HEK293 (cell line): ENCODE data around the gene MAEA.

Experiments used
- CTCF ChIA-PET: fragments of 350-600 bp; formaldehyde crosslinking; extraction: SDS; loops from one replicate; lab custom pipeline; 2021; ENCODE audit warnings: antibody characterized with exemption; lab: Yijun Ruan, JAX
- POLR2A ChIA-PET: fragments of 300-600 bp; formaldehyde crosslinking; extraction: SDS; loops from one replicate; lab custom pipeline; 2020; ENCODE audit warnings: antibody characterized with exemption, inconsistent platforms; lab: Yijun Ruan, JAX
- H3K27ac ChIP-seq: fragments of 200-500 bp; sonication (Bioruptor generic); 2 replicates; pipeline ENCODE4 v1.5.1; 2014; ENCODE audit warnings: low read depth, low read length, control low read depth, inconsistent platforms; ENCODE audit errors: extremely low read depth
- H3K36me3 ChIP-seq, 2 experiments: fragments of 200-500 bp in 1 of 2; sonication (Bioruptor generic) in 1 of 2; 1 replicate in 1 of 2; 2 replicates in 1 of 2; pipeline ENCODE4 v1.5.1; 2014 to 2017; ENCODE audit warnings: inconsistent platforms in 2 of 2, low read length in 2 of 2; ENCODE audit not compliant: control insufficient read depth in 2 of 2, insufficient read depth in 1 of 2
- H3K4me1 ChIP-seq: fragments of 200-500 bp; sonication (Bioruptor generic); 2 replicates; pipeline ENCODE4 v1.5.1; 2014; ENCODE audit warnings: mild to moderate bottlenecking, low read length, inconsistent platforms; ENCODE audit not compliant: control insufficient read depth, insufficient read depth
- H3K4me3 ChIP-seq: 2 replicates; pipeline ENCODE4 v1.5.1; 2011; ENCODE audit warnings: low read depth, mild to moderate bottlenecking, control low read depth, low read length, moderate library complexity
- H3K9me3 ChIP-seq: fragments of 200-500 bp; sonication (Bioruptor generic); 2 replicates; pipeline ENCODE4 v1.5.1; 2014; ENCODE audit warnings: low read depth, low read length, inconsistent platforms; ENCODE audit not compliant: control insufficient read depth, insufficient read depth
- BCL11B ChIP-seq: fragments of 450-650 bp; formaldehyde crosslinking; IDR thresholded peaks from 2 replicates; pipeline ENCODE4 v1.5.1; 2016; ENCODE audit warnings: low read depth, missing biosample characterization, missing genetic modification characterization
- GLI2 ChIP-seq: fragments of 450-650 bp; formaldehyde crosslinking; IDR thresholded peaks from 2 replicates; pipeline ENCODE4; 2017; ENCODE audit warnings: missing biosample characterization, missing genetic modification characterization, low read depth, borderline replicate concordance
- GLIS1 ChIP-seq: fragments of 450-650 bp; formaldehyde crosslinking; IDR thresholded peaks from 2 replicates; pipeline ENCODE4 v1.5.1; 2016; ENCODE audit warnings: missing biosample characterization, missing genetic modification characterization
- MYNN ChIP-seq: fragments of 450-650 bp; formaldehyde crosslinking; IDR thresholded peaks from 2 replicates; pipeline ENCODE4 v1.5.1; 2016; ENCODE audit warnings: missing biosample characterization, missing genetic modification characterization, borderline replicate concordance
- PRDM4 ChIP-seq: fragments of 450-650 bp; formaldehyde crosslinking; IDR thresholded peaks from 2 replicates; pipeline ENCODE4 v1.5.1; 2017; ENCODE audit warnings: missing biosample characterization, missing genetic modification characterization
- SP3 ChIP-seq: fragments of 450-650 bp; formaldehyde crosslinking; IDR thresholded peaks from 2 replicates; pipeline ENCODE4 v1.5.1; 2016; ENCODE audit warnings: missing biosample characterization, missing genetic modification characterization
- YY1 ChIP-seq: fragments of 450-650 bp; formaldehyde crosslinking; IDR thresholded peaks from 2 replicates; pipeline ENCODE4 v1.5.1; 2018; ENCODE audit warnings: missing biosample characterization, missing genetic modification characterization
- ZBTB26 ChIP-seq: fragments of 450-650 bp; formaldehyde crosslinking; optimal IDR thresholded peaks from 2 replicates; pipeline ENCODE3; 2016; ENCODE audit warnings: missing biosample characterization, mild to moderate bottlenecking, missing genetic modification characterization
- ZFP69B ChIP-seq: fragments of 450-650 bp; formaldehyde crosslinking; IDR thresholded peaks from 2 replicates; pipeline ENCODE4 v1.5.1; 2016; ENCODE audit warnings: missing biosample characterization, missing genetic modification characterization
- ZNF121 ChIP-seq: fragments of 450-650 bp; formaldehyde crosslinking; IDR thresholded peaks from 2 replicates; pipeline ENCODE4 v1.5.1; 2016; ENCODE audit warnings: missing biosample characterization, missing genetic modification characterization
- ZNF133 ChIP-seq: fragments of 450-650 bp; formaldehyde crosslinking; IDR thresholded peaks from 2 replicates; pipeline ENCODE4 v1.5.1; 2016; ENCODE audit warnings: missing biosample characterization, missing genetic modification characterization
- ZNF16 ChIP-seq: fragments of 450-650 bp; formaldehyde crosslinking; IDR thresholded peaks from 2 replicates; pipeline ENCODE4 v1.5.1; 2016; ENCODE audit warnings: low read depth, missing biosample characterization, missing genetic modification characterization
- ZNF2 ChIP-seq: fragments of 450-650 bp; formaldehyde crosslinking; IDR thresholded peaks from 2 replicates; pipeline ENCODE4 v1.5.1; 2016; ENCODE audit warnings: missing biosample characterization, missing genetic modification characterization
- ZNF214 ChIP-seq: fragments of 450-650 bp; formaldehyde crosslinking; IDR thresholded peaks from 2 replicates; pipeline ENCODE4 v1.5.1; 2017; ENCODE audit warnings: missing biosample characterization, mild to moderate bottlenecking, missing genetic modification characterization, borderline replicate concordance
- ZNF266 ChIP-seq: fragments of 450-650 bp; formaldehyde crosslinking; IDR thresholded peaks from 2 replicates; pipeline ENCODE4 v1.5.1; 2016; ENCODE audit warnings: missing biosample characterization, missing genetic modification characterization, low read depth
- ZNF501 ChIP-seq: fragments of 450-650 bp; formaldehyde crosslinking; IDR thresholded peaks from 2 replicates; pipeline ENCODE4 v1.5.1; 2016; ENCODE audit warnings: missing biosample characterization, missing genetic modification characterization
- ZNF510 ChIP-seq: fragments of 450-650 bp; formaldehyde crosslinking; IDR thresholded peaks from 2 replicates; pipeline ENCODE4 v1.5.1; 2018; ENCODE audit warnings: mild to moderate bottlenecking, missing genetic modification characterization, missing biosample characterization; ENCODE audit not compliant: insufficient replicate concordance
- ZNF670 ChIP-seq: fragments of 450-650 bp; formaldehyde crosslinking; IDR thresholded peaks from 2 replicates; pipeline ENCODE4 v1.5.1; 2016; ENCODE audit warnings: missing biosample characterization, missing genetic modification characterization, low read depth
- ZSCAN16 ChIP-seq: fragments of 450-650 bp; formaldehyde crosslinking; IDR thresholded peaks from 2 replicates; pipeline ENCODE4 v1.5.1; 2016; ENCODE audit warnings: missing biosample characterization, missing genetic modification characterization
- TF ChIP-seq, protein P1 (sequence below): fragments of 450-650 bp; formaldehyde crosslinking; conservative IDR thresholded peaks from 2 replicates; pipeline ENCODE4 v1.5.1; 2016; ENCODE audit warnings: low read depth, missing biosample characterization, missing genetic modification characterization
- TF ChIP-seq, protein P2 (sequence below): fragments of 450-650 bp; formaldehyde crosslinking; IDR thresholded peaks from 2 replicates; pipeline ENCODE4 v1.5.1; 2016; ENCODE audit warnings: missing biosample characterization, missing genetic modification characterization
- TF ChIP-seq, protein P3 (sequence below): fragments of 450-650 bp; formaldehyde crosslinking; IDR thresholded peaks from 2 replicates; pipeline ENCODE4 v1.5.1; 2016; ENCODE audit warnings: missing biosample characterization, missing genetic modification characterization
- TF ChIP-seq, protein P4 (sequence below): fragments of 450-650 bp; formaldehyde crosslinking; IDR thresholded peaks from 2 replicates; pipeline ENCODE4 v1.5.1; 2017; ENCODE audit warnings: missing biosample characterization, mild to moderate bottlenecking, missing genetic modification characterization, moderate library complexity

The MAEA gene

GRCh38 chr4:1325176-1325480 lies 35.4 kb downstream of the MAEA start (continued):
- TF ChIP-seq, protein P1, sequence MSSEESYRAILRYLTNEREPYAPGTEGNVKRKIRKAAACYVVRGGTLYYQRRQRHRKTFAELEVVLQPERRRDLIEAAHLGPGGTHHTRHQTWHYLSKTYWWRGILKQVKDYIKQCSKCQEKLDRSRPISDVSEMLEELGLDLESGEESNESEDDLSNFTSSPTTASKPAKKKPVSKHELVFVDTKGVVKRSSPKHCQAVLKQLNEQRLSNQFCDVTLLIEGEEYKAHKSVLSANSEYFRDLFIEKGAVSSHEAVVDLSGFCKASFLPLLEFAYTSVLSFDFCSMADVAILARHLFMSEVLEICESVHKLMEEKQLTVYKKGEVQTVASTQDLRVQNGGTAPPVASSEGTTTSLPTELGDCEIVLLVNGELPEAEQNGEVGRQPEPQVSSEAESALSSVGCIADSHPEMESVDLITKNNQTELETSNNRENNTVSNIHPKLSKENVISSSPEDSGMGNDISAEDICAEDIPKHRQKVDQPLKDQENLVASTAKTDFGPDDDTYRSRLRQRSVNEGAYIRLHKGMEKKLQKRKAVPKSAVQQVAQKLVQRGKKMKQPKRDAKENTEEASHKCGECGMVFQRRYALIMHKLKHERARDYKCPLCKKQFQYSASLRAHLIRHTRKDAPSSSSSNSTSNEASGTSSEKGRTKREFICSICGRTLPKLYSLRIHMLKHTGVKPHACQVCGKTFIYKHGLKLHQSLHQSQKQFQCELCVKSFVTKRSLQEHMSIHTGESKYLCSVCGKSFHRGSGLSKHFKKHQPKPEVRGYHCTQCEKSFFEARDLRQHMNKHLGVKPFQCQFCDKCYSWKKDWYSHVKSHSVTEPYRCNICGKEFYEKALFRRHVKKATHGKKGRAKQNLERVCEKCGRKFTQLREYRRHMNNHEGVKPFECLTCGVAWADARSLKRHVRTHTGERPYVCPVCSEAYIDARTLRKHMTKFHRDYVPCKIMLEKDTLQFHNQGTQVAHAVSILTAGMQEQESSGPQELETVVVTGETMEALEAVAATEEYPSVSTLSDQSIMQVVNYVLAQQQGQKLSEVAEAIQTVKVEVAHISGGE (tag by site-specific recombination), result no peak
- TF ChIP-seq ZNF266 (tag by site-specific recombination) (no peak), ZNF121 (tag by site-specific recombination) (no peak), ZSCAN16 (no peak), ZNF501 (tag by site-specific recombination) (no peak), YY1 (no peak), ZFP69B (no peak), ZNF670 (tag by site-specific recombination) (no peak)
- TF ChIP-seq, protein P2, sequence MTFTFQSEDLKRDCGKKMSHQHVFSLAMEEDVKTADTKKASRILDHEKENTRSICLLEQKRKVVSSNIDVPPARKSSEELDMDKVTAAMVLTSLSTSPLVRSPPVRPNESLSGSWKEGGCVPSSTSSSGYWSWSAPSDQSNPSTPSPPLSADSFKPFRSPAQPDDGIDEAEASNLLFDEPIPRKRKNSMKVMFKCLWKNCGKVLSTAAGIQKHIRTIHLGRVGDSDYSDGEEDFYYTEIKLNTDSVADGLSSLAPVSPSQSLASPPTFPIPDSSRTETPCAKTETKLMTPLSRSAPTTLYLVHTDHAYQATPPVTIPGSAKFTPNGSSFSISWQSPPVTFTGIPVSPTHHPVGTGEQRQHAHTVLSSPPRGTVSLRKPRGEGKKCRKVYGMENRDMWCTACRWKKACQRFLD (tag by site-specific recombination), result no peak
- TF ChIP-seq, protein P3, sequence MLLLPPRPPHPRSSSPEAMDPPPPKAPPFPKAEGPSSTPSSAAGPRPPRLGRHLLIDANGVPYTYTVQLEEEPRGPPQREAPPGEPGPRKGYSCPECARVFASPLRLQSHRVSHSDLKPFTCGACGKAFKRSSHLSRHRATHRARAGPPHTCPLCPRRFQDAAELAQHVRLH (tag by site-specific recombination), result no peak

- Histone ChIP-seq H3K9me3 (no peaks in the 10 kb centered on the region), H3K4me3 (no peak overlapping the region), H3K4me1 (no peaks in the 10 kb centered on the region), H3K36me3 (peaks cover 0 to 85% of the 10 kb centered on the region in 2 experiments; a peak in 2 of 3 replicates), H3K27ac (no peak overlapping the region)
- TF ChIP-seq MYNN (tag by site-specific recombination) (no peak), ZNF510 (no peak), PRDM4 (tag by site-specific recombination) (no peak), GLI2 (no peak), ZBTB26 (tag by site-specific recombination) (no peak), ZNF16 (tag by site-specific recombination) (no peak), ZNF214 (tag by site-specific recombination) (no peak), ZNF133 (tag by site-specific recombination) (no peak), SP3 (tag by site-specific recombination) (no peak), GLIS1 (tag by site-specific recombination) (no peak), ZNF121 (tag by site-specific recombination) (no peak), BCL11B (tag by site-specific recombination) (no peak), ZNF2 (no peak)
- TF ChIP-seq, protein P4, sequence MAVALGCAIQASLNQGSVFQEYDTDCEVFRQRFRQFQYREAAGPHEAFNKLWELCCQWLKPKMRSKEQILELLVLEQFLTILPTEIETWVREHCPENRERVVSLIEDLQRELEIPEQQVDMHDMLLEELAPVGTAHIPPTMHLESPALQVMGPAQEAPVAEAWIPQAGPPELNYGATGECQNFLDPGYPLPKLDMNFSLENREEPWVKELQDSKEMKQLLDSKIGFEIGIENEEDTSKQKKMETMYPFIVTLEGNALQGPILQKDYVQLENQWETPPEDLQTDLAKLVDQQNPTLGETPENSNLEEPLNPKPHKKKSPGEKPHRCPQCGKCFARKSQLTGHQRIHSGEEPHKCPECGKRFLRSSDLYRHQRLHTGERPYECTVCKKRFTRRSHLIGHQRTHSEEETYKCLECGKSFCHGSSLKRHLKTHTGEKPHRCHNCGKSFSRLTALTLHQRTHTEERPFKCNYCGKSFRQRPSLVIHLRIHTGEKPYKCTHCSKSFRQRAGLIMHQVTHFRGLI (tag by site-specific recombination), result no peak
- POLR2A ChIA-PET, result no interaction called here
- CTCF ChIA-PET, result no interaction called here
Observed at GRCh38 chr4:1325681-1326635, 36.3 kb downstream of the MAEA start.
